ENCODE results near the gene C2CD2.

GRCh38 chr21:41993744-41994143 lies 39.9 kb upstream of the C2CD2 start:
- TF ChIP-seq POLR2A (IDR thresholded peaks at IDR 0.05) (no peak), EP300 (IDR thresholded peaks at IDR 0.05) (no peak)

Measured in tibial nerve (tissue), 3 donors.